Measurements from ENCODE around the gene HIBCH. TPM values are rescaled to one million over a fixed set of nuclear protein-coding genes. Genes with fewer than 3 reads are reported as not detected.
A peak's percentile ranks its signal among the peaks of the same experiment; 100 is the strongest.
"Not testable (repeated sequence)": the region's sequence is repeated elsewhere in the genome, so short reads cannot be mapped to it uniquely, and the experiment has no call there.

The HIBCH gene
- total and polyA plus RNA-seq, 2 experiments from 2014 or later = 10.4 to 29.0 TPM

DNA sequence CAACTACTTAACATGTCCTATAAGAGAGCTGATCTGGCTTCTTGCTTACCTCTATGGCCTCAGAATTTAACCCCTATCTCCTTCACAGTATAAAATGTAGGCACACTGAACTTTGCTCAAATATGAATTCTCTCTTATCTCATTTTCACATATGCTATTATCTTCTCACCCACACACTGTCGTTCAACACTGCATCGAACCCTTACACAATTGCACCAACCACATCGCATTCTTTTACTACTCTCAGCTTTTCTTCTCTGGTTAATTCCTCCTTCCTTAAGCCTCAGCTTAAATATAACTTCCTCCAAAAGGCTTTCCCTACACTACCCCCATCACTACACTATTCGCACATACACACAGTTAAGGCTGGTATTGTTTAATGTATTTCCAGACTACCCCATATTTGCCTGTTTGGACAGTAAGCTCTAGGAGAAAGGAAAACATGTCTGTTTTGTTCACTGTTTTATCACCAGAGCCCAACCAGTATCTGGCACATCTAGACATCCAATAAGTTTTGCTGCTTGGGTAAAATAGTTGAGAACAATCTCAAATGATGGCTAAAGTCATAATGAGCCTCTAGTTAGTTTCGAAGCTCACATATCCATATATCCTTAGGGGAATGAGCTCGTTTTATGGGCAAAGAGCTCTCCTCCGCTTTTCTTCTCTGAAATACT lies 47.7 kb downstream of the HIBCH start:
- Histone ChIP-seq H3K36me3 (ENCODE audit: low read depth) (no peaks in the 10 kb centered on the region), H3K9me2 (ENCODE audit: insufficient read depth) (0 out of 2 replicates have a peak, but pooled peaks cover 4% of the 10 kb centered on the region), H3K4me2 (ENCODE audit: unreplicated experiment) (no peak overlapping the region), H4K20me1 (ENCODE audit: insufficient read depth) (no peaks in the 10 kb centered on the region), H3K9me3 (ENCODE audit: low read depth) (no peaks in the 10 kb centered on the region), H3K4me1 (ENCODE audit: insufficient read depth) (peaks cover 6% of the 10 kb centered on the region), H3F3A (ENCODE audit: insufficient read depth) (peaks cover 9% of the 10 kb centered on the region; the same call in 1 of the 2 replicates), H3K27ac (no peak overlapping the region), H3K9ac (no peak overlapping the region), H3K79me2 (ENCODE audit: insufficient read depth) (no peaks in the 10 kb centered on the region), H3K27me3 (replicated peaks; ENCODE audit: insufficient read depth) (no peaks in the 10 kb centered on the region), H3K4me3 (no peak overlapping the region), H2AFZ (no peak overlapping the region)
- 87 to 90% methylated on average over 7 of the region's 7 CpGs for WGBS, 2 experiments (ENCODE audit: low coverage in 1 of 2, low lambda C conversion rate in 2 of 2, missing lambda C conversion rate in 2 of 2)
- in situ Hi-C loops (cut with MboI) = loop anchor here (10.0 kb wide), 1 partner anchor 177 kb away; no protein-coding TSS in a partner anchor
- DNase-seq = no peak
- no peak for TF ChIP-seq EZH2 (IDR thresholded peaks at IDR 0.05; ENCODE audit: insufficient read depth, poor library complexity, severe bottlenecking)
- no peak for TF ChIP-seq EZH2phosphoT487 (IDR thresholded peaks at IDR 0.05; ENCODE audit: insufficient read depth, low read depth)

DNA sequence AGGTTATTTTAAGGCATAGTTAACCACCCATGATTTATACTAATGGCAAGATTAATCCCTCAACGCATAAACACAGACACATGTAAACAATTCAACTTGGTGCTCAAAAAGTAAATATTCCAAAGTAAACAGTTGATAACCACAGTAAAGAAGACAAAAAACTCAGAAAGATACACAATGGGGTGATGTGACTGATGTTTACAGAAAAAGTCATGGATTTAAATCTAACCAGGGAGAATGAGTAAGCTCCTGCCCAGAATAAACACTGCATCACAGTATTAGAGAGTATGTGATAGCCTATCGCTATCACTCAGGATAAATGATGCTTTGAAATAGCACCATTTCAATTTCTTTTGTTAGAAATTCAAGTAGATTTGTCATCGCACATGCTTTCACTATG lies 49.3 kb downstream of the HIBCH start:
- Histone ChIP-seq H3K27ac (no peak overlapping the region), H3K9me2 (ENCODE audit: insufficient read depth) (0 out of 2 replicates have a peak, but pooled peaks cover 4% of the 10 kb centered on the region), H4K20me1 (ENCODE audit: insufficient read depth) (no peaks in the 10 kb centered on the region), H2AFZ (no peak overlapping the region), H3K9ac (no peak overlapping the region), H3K4me2 (ENCODE audit: unreplicated experiment) (no peak overlapping the region), H3K9me3 (ENCODE audit: low read depth) (no peaks in the 10 kb centered on the region), H3K36me3 (ENCODE audit: low read depth) (no peaks in the 10 kb centered on the region), H3K27me3 (replicated peaks; ENCODE audit: insufficient read depth) (no peaks in the 10 kb centered on the region), H3K4me1 (ENCODE audit: insufficient read depth) (peaks cover 6% of the 10 kb centered on the region), H3K79me2 (ENCODE audit: insufficient read depth) (no peaks in the 10 kb centered on the region), H3F3A (ENCODE audit: insufficient read depth) (peaks cover 9% of the 10 kb centered on the region; the same call in 1 of the 2 replicates), H3K4me3 (no peak overlapping the region)
- 84 to 88% methylated on average over 3 of the region's 3 CpGs for WGBS, 2 experiments (ENCODE audit: low coverage in 1 of 2, low lambda C conversion rate in 2 of 2, missing lambda C conversion rate in 2 of 2)
- no peak for DNase-seq
- in situ Hi-C loops (cut with MboI) = loop anchor here (10.0 kb wide), 1 partner anchor 175 kb away; no protein-coding TSS in a partner anchor
- TF ChIP-seq EZH2phosphoT487 (IDR thresholded peaks at IDR 0.05; ENCODE audit: insufficient read depth, low read depth) (no peak), EZH2 (IDR thresholded peaks at IDR 0.05; ENCODE audit: insufficient read depth, poor library complexity, severe bottlenecking) (no peak)

DNA sequence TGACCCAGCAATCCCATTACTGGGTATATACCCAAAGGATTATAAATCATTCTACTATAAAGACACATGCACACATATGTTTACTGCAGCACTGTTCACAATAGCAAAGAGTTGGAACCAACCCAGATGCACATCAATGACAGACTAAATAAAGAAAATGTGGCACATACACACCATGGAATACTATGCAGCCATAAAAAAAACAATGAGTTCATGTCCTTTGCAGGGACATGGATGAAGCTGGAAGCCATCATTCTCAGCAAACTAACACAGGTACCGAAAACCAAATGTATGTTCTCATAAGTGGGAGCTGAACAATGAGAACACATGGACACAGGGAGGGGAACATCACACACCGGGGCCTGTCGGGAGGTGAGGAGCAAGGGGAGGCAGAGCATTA lies 49.9 kb downstream of the HIBCH start:
- not testable (repeated sequence) for H3K4me2 ChIP-seq (ENCODE audit: unreplicated experiment); H3K4me1 ChIP-seq (ENCODE audit: insufficient read depth); H3K27me3 ChIP-seq (replicated peaks; ENCODE audit: insufficient read depth); H3K4me3 ChIP-seq; H3K9me3 ChIP-seq (ENCODE audit: low read depth); H3K36me3 ChIP-seq (ENCODE audit: low read depth); H3K27ac ChIP-seq; H3F3A ChIP-seq (ENCODE audit: insufficient read depth); H3K9ac ChIP-seq; DNase-seq; H4K20me1 ChIP-seq (ENCODE audit: insufficient read depth); H2AFZ ChIP-seq; H3K79me2 ChIP-seq (ENCODE audit: insufficient read depth); H3K9me2 ChIP-seq (ENCODE audit: insufficient read depth)
- WGBS, 2 experiments (ENCODE audit: low coverage in 1 of 2, low lambda C conversion rate in 2 of 2, missing lambda C conversion rate in 2 of 2) = 97 to 100% methylated on average over 3 of the region's 3 CpGs
- in situ Hi-C loops (cut with MboI) = loop anchor here (10.0 kb wide), 1 partner anchor 175 kb away; no protein-coding TSS in a partner anchor

DNA sequence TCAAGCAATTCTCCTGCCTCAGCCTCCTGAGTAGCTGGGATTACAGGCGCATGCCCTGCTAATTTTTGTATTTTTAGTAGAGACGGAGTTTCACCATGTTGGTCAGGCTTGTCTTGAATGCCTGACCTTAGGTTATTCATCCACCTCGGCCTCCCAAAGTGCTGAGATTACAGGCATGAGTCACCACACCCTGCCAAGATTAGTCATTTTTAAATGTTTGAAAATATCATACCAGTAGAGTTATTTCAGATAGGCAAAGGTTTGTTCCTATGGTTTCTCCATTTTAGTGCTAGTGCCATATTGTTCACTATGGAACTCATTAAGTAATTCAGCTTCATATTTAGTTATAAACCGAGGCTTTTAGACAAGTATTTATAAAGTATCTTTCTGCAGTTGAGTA lies 52.3 kb downstream of the HIBCH start:
- Histone ChIP-seq H3K4me3 (no peak overlapping the region), H3K9me3 (ENCODE audit: low read depth) (no peaks in the 10 kb centered on the region), H2AFZ (peak overlapping the region; percentile 0; the same call in 1 of the 2 replicates), H3K36me3 (ENCODE audit: low read depth) (no peaks in the 10 kb centered on the region), H3K9me2 (ENCODE audit: insufficient read depth) (0 out of 2 replicates have a peak, but pooled peaks cover 4% of the 10 kb centered on the region), H3K4me2 (ENCODE audit: unreplicated experiment) (peak overlapping the region; percentile 68), H3K27me3 (replicated peaks; ENCODE audit: insufficient read depth) (no peaks in the 10 kb centered on the region), H4K20me1 (ENCODE audit: insufficient read depth) (no peaks in the 10 kb centered on the region), H3K4me1 (ENCODE audit: insufficient read depth) (peaks cover 6% of the 10 kb centered on the region), H3K9ac (no peak overlapping the region), H3K79me2 (ENCODE audit: insufficient read depth) (no peaks in the 10 kb centered on the region), H3F3A (ENCODE audit: insufficient read depth) (peaks cover 9% of the 10 kb centered on the region; the same call in 1 of the 2 replicates), H3K27ac (peak overlapping the region; percentile 61)
- DNase-seq = peak; percentile 81
- TF ChIP-seq EZH2phosphoT487 (IDR thresholded peaks at IDR 0.05; ENCODE audit: insufficient read depth, low read depth) = no peak
- TF ChIP-seq EZH2 (IDR thresholded peaks at IDR 0.05; ENCODE audit: insufficient read depth, poor library complexity, severe bottlenecking) = no peak
- WGBS, 2 experiments (ENCODE audit: low coverage in 1 of 2, low lambda C conversion rate in 2 of 2, missing lambda C conversion rate in 2 of 2) = 27% methylated on average over 4 of the region's 4 CpGs
- in situ Hi-C loops (cut with MboI) = no loop called here
